Measurements from ENCODE around the gene CNN3.

CNN3 gene

DNA sequence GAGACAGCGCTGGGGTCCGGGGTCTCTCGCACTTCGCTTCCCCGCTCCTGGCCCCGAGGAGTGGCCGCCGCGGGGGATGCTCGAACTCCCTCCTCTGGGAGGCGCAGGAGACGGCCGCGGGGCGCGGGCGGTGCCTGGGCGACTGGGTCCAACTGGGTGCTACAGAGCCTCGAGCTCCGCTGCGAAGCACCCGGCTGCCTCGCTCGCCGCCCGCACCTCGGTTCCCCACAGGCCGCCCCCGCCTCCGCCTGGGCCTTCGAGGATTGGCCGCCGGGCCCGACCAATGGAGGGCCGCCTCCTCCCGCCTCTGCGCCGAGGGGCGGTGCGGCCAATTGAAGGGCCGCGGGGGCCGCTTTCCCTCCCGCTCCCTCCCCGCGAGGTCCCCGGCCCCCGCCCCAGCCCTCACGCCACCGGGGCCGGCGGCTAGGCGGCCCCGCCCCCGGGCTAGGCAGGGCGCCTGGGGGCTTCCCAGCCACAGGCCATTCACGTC lies at the start of gene CNN3:
CNN3 (minus strand) TSS at position 196 of the 490 bp plus-strand sequence. CDS start 216 bp downstream, outside the sequence.
- DNase-seq (ENCODE audit: low read depth, low spot score), result no peak
- no peaks in the 10 kb centered on the region for H3K9me3 ChIP-seq (ENCODE audit: low read depth, low read length)

DNA sequence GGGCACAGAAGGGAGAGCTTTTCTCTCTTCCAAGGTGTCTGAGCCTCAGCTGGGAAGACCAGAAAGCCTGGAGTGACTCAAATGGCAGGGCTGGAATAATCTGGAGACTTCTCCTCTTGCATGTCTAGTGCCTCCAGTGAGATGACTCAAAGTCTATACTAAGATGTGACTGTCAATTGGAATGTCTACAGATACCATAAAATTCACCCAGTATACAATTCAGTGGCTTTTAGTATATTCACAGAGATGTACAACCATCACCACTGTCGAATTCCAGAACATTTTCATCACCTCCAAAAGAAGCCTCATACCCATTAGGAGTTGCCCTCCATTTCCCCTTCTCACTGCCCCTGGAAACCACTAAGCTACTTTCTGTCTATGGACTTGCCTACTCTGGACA lies 47.9 kb upstream of the CNN3 start:
- no peak for DNase-seq (ENCODE audit: low read depth, low spot score)
- peak overlapping the region; percentile 87 for H3K27ac ChIP-seq

More for the DNA sequence above, at the start of gene CNN3:
- Histone ChIP-seq H3K36me3 (ENCODE audit: insufficient read depth, low read length) (peaks cover 13% of the 10 kb centered on the region), H3K27ac (peak within 1 kb of the TSS; percentile 96), H3K4me3 (peak within 1 kb of the TSS; percentile 94), H3K9ac (ENCODE audit: insufficient read length) (peak within 1 kb of the TSS; percentile 93)
- peak; percentile 89; the same call in 1 of the 2 replicates for TF ChIP-seq POLR2AphosphoS5 (IDR thresholded peaks at IDR 0.05; ENCODE audit: borderline replicate concordance, low read depth, low read length)
- no peak for TF ChIP-seq FOXP2 (optimal IDR thresholded peaks at IDR 0.05; ENCODE audit: control extremely low read depth, extremely low read length, insufficient read depth)
- TF ChIP-seq EZH2 (IDR thresholded peaks at IDR 0.05), result no peak

DNA sequence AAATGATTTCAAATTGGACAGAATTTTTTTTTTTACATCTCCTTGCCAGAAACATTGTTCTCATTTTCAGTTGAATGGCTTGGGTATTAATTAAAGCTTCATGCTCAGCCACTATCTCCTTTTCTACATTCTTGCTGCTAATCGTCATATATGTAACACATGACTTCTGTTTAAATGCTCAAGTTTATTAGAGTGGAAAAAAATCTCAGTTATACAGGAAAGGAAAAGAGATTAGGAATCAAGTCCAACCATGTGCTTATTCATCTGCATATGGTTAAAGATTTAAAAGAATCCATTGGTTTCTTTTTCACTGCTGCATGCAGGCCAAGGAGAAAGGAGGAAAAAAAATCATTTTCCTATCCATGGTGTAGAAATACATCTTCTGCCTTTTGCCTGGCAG lies 47.3 kb upstream of the CNN3 start:
- TF ChIP-seq POLR2AphosphoS5 (IDR thresholded peaks at IDR 0.05; ENCODE audit: borderline replicate concordance, low read depth, low read length), result no peak
- no peak for TF ChIP-seq FOXP2 (optimal IDR thresholded peaks at IDR 0.05; ENCODE audit: control extremely low read depth, extremely low read length, insufficient read depth)
- no peak for TF ChIP-seq EZH2 (IDR thresholded peaks at IDR 0.05)
- no peaks in the 10 kb centered on the region for H3K36me3 ChIP-seq (ENCODE audit: insufficient read depth, low read length)
- no peaks in the 10 kb centered on the region for H3K9me3 ChIP-seq (ENCODE audit: low read depth, low read length)
- DNase-seq (ENCODE audit: low read depth, low spot score), result peak; percentile 8
- H3K27ac ChIP-seq, result peak overlapping the region; percentile 87
- peak overlapping the region; percentile 29 for H3K4me3 ChIP-seq
- H3K9ac ChIP-seq (ENCODE audit: insufficient read length), result no peak overlapping the region

More for the DNA sequence above, 47.9 kb upstream of the CNN3 start:
- Histone ChIP-seq H3K9ac (ENCODE audit: insufficient read length) (no peak overlapping the region), H3K36me3 (ENCODE audit: insufficient read depth, low read length) (no peaks in the 10 kb centered on the region), H3K4me3 (no peak overlapping the region), H3K9me3 (ENCODE audit: low read depth, low read length) (no peaks in the 10 kb centered on the region)
- TF ChIP-seq POLR2AphosphoS5 (IDR thresholded peaks at IDR 0.05; ENCODE audit: borderline replicate concordance, low read depth, low read length), result no peak
- no peak for TF ChIP-seq EZH2 (IDR thresholded peaks at IDR 0.05)
- TF ChIP-seq FOXP2 (optimal IDR thresholded peaks at IDR 0.05; ENCODE audit: control extremely low read depth, extremely low read length, insufficient read depth), result no peak

DNA sequence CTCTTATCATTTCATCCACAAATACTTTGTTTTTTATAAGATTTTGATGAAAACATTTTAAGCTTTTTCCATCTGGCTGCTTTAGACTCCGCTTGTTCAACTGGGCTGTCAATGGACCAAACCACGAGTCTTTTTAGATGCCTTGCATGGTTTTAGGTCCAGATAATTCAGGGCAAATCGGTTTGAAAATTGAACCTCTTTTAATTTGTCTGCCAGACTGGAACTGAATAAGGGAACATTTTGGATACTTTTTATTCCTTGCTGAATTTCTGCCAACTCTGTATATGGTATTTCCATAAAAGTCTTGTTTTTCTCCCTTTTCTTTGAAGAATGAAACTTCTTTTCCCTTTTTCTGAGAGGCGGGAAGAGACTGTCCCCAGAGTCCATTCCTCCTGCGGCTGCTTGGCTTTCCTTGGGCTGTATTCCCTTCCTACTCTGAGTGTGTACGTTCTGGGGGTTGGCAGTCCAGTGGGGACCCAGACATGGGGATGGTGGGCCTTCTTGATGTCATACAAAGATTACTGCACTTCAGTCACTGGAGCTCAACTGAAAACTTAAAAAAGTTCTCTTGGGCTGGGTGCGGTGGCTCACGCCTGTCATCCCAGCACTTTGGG lies 46.5 kb upstream of the CNN3 start:
- no peak for DNase-seq (ENCODE audit: low read depth, low spot score)
- H3K36me3 ChIP-seq (ENCODE audit: insufficient read depth, low read length), result no peaks in the 10 kb centered on the region
- no peaks in the 10 kb centered on the region for H3K9me3 ChIP-seq (ENCODE audit: low read depth, low read length)
- H3K27ac ChIP-seq, result peak overlapping the region; percentile 49; the same call in 1 of the 2 replicates
- TF ChIP-seq FOXP2 (optimal IDR thresholded peaks at IDR 0.05; ENCODE audit: control extremely low read depth, extremely low read length, insufficient read depth) (no peak), POLR2AphosphoS5 (IDR thresholded peaks at IDR 0.05; ENCODE audit: borderline replicate concordance, low read depth, low read length) (no peak), EZH2 (IDR thresholded peaks at IDR 0.05) (no peak)
- H3K4me3 ChIP-seq, result no peak overlapping the region
- no peak overlapping the region for H3K9ac ChIP-seq (ENCODE audit: insufficient read length)

DNA sequence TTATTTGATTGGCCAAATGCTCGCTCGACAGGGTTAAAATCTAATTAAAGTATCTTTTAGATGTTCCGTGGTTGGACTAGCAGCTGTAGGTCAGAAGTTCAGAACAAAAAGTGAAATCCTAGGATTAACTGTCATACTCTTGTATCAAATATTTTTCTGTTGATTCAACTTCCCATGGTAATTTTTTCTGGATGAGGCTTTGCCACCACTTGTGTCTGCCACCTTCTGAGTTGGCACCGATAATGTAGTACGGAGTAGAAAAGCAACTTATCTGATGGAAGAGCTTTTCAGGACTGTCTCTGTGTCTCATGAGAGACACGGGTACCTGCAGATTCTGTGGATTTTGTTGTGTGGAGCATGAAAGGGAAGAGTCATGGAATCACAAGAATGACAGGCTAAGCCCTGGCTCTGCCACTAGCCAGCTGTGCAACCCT lies 44.6 kb upstream of the CNN3 start:
- H3K27ac ChIP-seq, result 0 out of 2 replicates have a peak overlapping the region, but pooled peaks have one; percentile 5

DNA sequence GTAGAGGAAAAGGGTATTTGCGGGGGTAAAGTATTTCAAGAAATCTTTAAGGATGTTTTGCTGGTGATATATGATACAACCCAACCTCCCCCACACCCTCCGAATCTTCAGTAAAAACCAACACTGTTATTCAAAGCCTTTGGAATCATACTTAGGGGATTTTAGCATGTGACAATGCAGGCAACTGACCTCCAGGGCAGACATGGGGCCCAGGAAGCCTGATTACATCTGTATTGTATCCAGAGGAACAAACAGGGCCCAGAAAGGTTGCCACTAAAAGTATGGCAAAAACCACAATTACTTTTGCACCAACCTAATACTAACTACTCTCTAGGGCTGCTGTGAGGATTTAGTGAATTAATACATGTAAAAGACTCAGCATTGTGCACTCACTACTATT lies 43.9 kb upstream of the CNN3 start:
- Histone ChIP-seq H3K9me3 (ENCODE audit: low read depth, low read length) (no peaks in the 10 kb centered on the region), H3K9ac (ENCODE audit: insufficient read length) (peak overlapping the region; percentile 21), H3K36me3 (ENCODE audit: insufficient read depth, low read length) (no peaks in the 10 kb centered on the region), H3K27ac (0 out of 2 replicates have a peak overlapping the region, but pooled peaks have one; percentile 5), H3K4me3 (no peak overlapping the region)
- TF ChIP-seq FOXP2 (optimal IDR thresholded peaks at IDR 0.05; ENCODE audit: control extremely low read depth, extremely low read length, insufficient read depth), result no peak
- no peak for TF ChIP-seq EZH2 (IDR thresholded peaks at IDR 0.05)
- TF ChIP-seq POLR2AphosphoS5 (IDR thresholded peaks at IDR 0.05; ENCODE audit: borderline replicate concordance, low read depth, low read length), result no peak
- no peak for DNase-seq (ENCODE audit: low read depth, low spot score)

More for the DNA sequence above, 44.6 kb upstream of the CNN3 start:
- DNase-seq (ENCODE audit: low read depth, low spot score), result no peak
- Histone ChIP-seq H3K9ac (ENCODE audit: insufficient read length) (no peak overlapping the region), H3K36me3 (ENCODE audit: insufficient read depth, low read length) (no peaks in the 10 kb centered on the region), H3K9me3 (ENCODE audit: low read depth, low read length) (no peaks in the 10 kb centered on the region), H3K4me3 (no peak overlapping the region)
- TF ChIP-seq EZH2 (IDR thresholded peaks at IDR 0.05) (no peak), FOXP2 (optimal IDR thresholded peaks at IDR 0.05; ENCODE audit: control extremely low read depth, extremely low read length, insufficient read depth) (no peak), POLR2AphosphoS5 (IDR thresholded peaks at IDR 0.05; ENCODE audit: borderline replicate concordance, low read depth, low read length) (no peak)

DNA sequence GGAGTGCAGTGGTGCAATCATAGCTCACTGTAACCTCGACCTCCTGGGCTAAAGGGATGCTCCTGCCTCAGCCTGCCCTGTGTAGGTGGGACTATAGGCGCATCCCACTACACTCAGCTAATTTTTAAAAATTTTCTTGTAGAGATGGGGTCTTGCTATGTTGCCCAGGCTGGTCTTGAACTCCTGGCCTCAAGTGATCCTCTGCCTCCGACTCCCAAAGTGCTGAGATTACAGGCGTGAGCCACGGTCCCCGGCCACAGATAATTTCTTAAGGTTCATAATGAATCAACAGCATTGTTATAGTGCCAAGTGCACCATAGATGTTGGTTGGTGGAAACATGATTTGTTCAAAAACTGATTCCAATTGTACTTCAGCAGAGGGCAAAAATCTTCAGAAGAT lies 42.2 kb upstream of the CNN3 start:
- no peak for TF ChIP-seq FOXP2 (optimal IDR thresholded peaks at IDR 0.05; ENCODE audit: control extremely low read depth, extremely low read length, insufficient read depth)
- no peak overlapping the region for H3K9ac ChIP-seq (ENCODE audit: insufficient read length)

DNA sequence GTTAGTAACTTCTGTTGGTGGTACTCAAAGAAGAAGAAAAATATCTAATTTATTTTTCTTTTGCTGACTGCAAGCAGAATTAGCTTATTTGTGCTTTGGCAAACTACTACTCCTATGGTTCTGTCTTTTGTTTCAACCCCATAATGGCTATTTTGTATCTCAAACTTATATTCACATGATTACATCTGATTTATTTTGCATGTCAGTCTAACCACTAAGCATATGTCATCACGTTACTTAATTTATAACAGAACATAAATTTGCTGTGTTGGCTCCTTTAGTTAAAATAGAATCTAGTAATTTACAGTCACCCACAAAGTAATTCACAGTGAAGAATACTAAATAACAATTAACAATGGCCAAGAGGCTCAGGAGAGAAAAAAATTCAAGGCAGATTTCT lies 39.1 kb upstream of the CNN3 start:
- H3K36me3 ChIP-seq (ENCODE audit: insufficient read depth, low read length), result no peaks in the 10 kb centered on the region
- H3K9me3 ChIP-seq (ENCODE audit: low read depth, low read length), result no peaks in the 10 kb centered on the region
- no peak overlapping the region for H3K9ac ChIP-seq (ENCODE audit: insufficient read length)
- H3K4me3 ChIP-seq, result no peak overlapping the region
- no peak overlapping the region for H3K27ac ChIP-seq
- DNase-seq (ENCODE audit: low read depth, low spot score), result no peak
- TF ChIP-seq POLR2AphosphoS5 (IDR thresholded peaks at IDR 0.05; ENCODE audit: borderline replicate concordance, low read depth, low read length), result no peak
- no peak for TF ChIP-seq EZH2 (IDR thresholded peaks at IDR 0.05)
- no peak for TF ChIP-seq FOXP2 (optimal IDR thresholded peaks at IDR 0.05; ENCODE audit: control extremely low read depth, extremely low read length, insufficient read depth)

More for the DNA sequence above, 42.2 kb upstream of the CNN3 start:
- H3K27ac ChIP-seq, result no peak overlapping the region
- no peaks in the 10 kb centered on the region for H3K9me3 ChIP-seq (ENCODE audit: low read depth, low read length)
- H3K4me3 ChIP-seq, result no peak overlapping the region
- no peaks in the 10 kb centered on the region for H3K36me3 ChIP-seq (ENCODE audit: insufficient read depth, low read length)
- DNase-seq (ENCODE audit: low read depth, low spot score), result no peak
